GM18526 (cell line): Measurements from ENCODE around the gene MINDY3.

Source experiments
- POLR2A ChIP-seq: IDR thresholded peaks from 3 replicates; pipeline ENCODE4 v1.6.1; 2011; ENCODE audit not compliant: insufficient read length; ENCODE audit errors: extremely low read depth

MINDY3 gene

GRCh38 chr10:15859906-15860691 lies at the start of gene MINDY3:
TSS of gene MINDY3 (minus strand) at chr10:15860507. CDS start at chr10:15860299, 208 bp downstream.
- TF ChIP-seq POLR2A = peak; percentile 83

DNA sequence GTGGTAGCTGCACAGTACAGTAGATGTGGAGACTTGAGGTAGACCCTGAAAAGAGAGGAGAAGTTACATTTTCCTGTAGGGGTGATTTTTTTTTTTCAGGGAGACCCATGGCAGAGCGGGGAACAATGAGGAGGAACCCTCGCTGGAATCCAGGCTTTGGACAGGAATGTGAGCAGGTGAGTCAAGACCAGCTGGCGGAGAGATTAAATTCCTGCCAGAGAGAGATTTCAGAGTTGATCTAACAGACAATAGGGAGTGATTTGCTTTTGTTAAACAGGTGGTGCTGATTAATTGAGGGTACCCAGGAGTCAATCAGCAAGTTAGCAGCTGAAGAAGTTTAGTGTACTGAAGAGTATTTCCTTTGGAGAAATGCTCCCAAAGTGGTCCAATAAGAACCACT lies 41.6 kb upstream of the MINDY3 start:
- no peak for TF ChIP-seq POLR2A

DNA sequence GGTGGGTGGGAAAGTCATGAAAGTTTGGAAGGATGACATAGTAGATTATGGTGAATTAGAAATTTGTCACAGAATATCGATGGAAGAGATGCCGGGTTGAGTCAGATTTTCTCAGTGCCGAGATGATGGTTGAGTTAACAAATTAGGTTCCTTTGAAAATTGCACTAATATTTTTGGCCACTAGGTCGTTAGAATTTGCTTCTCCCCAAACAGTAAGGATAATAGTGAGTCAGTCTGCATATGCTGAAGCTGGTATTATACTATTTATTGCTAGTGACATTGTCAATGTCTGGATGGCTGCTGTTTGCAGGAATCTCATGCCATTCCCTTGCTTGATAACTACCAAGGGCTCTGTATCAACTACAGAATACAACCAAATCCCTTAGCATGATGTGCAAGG lies 37.7 kb upstream of the MINDY3 start:
- no peak for TF ChIP-seq POLR2A

DNA sequence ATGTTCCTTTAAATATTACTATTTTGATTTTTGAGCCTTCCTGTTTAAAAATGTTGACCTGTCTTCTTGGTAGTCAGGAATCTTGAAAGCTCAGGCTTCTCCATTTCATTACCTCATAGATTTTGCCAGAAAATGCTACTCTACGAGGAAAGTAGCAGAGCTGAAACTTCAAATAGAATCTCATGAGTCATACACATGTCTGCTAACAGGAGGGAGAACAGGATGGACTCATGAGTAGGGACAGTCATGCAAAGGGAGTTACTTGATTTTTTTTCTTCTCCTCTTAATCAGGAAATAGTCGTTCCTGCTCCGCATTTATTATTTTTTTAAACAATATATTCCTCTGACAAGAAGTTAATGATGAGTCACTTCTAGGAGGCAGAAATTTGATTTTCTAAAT lies 37.0 kb upstream of the MINDY3 start:
- TF ChIP-seq POLR2A = no peak

GRCh38 chr10:15896654-15897053 lies 36.3 kb upstream of the MINDY3 start:
- no peak for TF ChIP-seq POLR2A

DNA sequence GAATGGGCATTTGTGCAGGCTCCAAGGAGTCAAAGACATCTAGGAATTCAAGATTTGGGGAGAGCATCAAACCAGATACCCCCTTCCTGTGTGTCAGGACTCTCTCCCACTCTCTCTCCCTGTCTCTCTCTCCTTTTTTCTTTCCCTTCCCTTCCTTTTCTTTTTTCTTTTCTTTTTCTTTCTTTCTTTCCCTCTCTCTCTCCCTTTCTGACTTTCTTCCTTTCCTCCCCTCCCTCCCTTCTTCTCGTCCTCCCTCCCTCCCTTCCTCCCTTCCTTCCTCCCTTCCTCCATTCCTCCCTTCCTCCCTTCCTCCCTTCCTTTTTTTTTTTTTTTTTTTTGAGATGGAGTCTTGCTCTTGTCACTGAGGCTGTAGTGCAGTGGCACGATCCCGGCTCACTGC lies 24.1 kb upstream of the MINDY3 start:
- TF ChIP-seq POLR2A = no peak

DNA sequence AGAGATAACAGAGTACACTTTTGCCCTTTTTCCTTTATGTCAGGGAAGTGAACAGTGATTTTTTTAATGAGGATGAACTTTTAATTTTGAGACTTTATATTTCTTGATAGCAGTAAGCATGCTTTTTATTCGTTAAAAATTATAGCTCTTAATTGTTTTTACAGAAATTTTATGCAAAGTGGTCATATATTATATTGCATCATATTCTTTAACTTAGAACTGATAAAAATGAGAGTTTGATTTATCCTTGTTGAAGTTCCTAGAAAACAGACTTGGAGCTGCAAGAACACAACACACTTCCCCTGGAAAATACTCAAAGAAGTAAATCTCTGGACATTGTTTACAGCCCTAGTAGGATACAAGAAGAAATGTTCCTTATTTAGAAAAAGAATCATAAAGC lies 21.2 kb upstream of the MINDY3 start:
- no peak for TF ChIP-seq POLR2A

DNA sequence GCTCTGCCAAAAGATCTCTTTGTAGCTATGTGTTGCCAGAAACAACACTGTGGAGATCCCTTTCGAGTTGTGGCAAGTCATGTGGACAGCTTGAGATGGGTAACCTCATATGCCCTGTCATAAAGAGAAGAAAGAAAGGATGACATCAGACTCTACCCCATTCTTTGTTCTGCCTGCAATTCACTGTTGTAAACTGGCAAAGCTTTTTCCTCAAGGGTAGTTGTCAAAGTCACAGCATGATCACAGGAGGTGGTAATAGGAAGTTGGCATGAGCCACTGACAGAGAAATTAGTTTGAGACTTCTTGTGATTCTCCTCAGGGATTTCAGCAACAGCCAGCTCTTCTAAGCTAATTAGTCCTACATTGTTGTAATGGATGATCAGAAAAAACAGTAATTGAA lies 19.4 kb upstream of the MINDY3 start:
- TF ChIP-seq POLR2A = no peak

DNA sequence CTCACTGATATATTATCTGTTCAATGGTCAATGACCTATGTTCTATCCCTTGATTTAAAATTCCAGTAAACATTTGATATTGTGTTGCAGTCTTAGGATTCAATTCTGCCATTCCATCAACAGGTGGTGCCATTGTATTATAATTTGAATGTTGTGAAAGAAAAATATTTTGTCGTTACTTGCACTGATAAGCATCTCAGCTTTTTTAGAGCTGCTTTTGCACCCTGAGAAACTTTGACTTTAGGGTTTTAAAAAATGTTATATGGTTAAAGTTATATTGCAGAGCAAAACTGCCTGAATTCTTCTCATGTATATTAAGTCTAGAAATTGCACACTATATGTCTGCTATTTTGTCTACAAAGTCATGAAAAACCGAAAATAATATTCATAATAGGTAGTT lies 18.8 kb upstream of the MINDY3 start:
- no peak for TF ChIP-seq POLR2A

DNA sequence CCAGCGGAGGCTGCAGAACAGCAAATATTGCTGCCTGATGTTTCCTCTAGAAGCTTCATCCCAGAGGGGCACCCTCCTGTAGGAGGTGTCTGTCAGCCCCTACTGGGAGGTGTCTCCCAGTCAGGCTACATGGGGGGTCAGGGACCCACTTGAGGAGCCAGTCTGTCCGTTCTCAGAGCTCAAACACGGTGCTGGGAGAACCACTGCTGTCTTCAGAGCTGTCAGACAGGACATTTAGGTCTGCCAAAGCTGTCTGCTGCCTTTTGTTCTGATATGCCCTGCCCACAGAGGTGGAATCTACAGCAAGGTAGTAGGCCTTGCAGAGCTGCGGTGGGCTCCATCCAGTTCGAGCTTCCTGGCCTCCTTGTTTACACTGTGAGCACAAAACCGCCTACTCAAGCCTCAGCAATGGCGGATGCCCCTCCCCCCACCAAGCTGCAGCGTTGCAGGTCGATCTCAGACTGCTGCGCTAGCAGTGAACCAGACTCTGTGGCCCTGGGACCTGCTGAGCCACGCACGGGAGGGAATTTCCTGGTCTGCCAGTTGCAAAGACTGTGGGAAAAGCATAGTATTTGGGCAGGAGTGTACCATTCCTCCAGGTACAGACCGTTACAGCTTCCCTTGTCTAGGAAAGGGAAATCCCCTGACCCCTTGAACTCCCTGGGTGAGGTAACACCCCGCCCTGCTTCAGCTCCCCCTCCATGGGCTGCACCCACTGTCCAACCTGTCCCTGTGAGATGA lies 17.7 kb upstream of the MINDY3 start:
- TF ChIP-seq POLR2A = no peak

- TF ChIP-seq POLR2A = no peak
Measured at GRCh38 chr10:15871823-15872222, 11.5 kb upstream of the MINDY3 start.

- no peak for TF ChIP-seq POLR2A
Measured at GRCh38 chr10:15869935-15870334, 9.6 kb upstream of the MINDY3 start.

GRCh38 chr10:15868006-15868405 lies 7.7 kb upstream of the MINDY3 start:
- TF ChIP-seq POLR2A = no peak

DNA sequence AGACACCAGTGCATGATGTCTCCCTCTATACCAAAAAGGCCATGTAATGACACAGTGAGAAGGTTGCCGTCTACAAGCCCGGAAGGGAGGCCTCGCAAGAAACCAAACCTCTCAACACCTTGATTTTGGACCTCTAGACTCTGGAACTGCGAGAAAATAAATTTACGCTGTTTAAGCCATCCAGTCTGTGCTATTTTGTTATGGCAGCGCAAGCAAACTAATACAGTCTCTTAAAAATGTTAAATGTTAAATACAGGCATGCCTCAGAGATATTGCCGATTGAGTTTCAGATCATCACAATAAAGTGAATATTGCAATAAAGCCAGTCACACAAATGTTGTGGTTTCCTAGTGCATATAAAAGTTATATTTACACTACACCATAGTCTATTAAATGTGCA lies 5.0 kb upstream of the MINDY3 start:
- no peak for TF ChIP-seq POLR2A

GRCh38 chr10:15864419-15864818 lies 4.1 kb upstream of the MINDY3 start:
- no peak for TF ChIP-seq POLR2A

DNA sequence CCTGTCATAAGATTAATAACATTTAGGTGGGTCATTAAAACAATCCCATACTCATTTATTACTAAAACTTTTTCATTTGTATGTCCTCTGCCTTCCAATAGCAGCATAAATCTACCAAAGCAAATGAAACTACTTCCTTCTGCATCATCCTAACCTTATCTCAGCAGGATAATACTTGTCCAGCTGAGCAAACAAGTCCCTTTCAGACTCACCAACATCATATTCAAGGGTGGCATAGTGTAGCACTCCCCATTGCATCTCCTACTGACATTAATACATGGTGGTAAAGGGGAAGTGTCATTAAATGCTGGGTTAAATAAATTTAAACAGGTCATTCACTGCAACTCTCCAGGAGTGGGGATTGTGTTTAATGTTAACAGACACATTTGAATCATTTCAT lies 3.4 kb upstream of the MINDY3 start:
- no peak for TF ChIP-seq POLR2A
